PC-3 (cell line): ENCODE data around the gene FBLN1.

Experiments
- CTCF ChIP-seq: fragments of 300-600 bp; sonication (generic); conservative IDR thresholded peaks from 2 replicates; pipeline ENCODE4 v1.5.1; 2017; ENCODE audit warnings: antibody characterized with exemption, low read depth, mild to moderate bottlenecking, low read length
- EZH2 ChIP-seq: fragments of 300-600 bp; sonication (generic); IDR thresholded peaks from one replicate; pipeline ENCODE4 v1.6.1; 2017; ENCODE audit warnings: antibody characterized with exemption, mild to moderate bottlenecking, low read length; ENCODE audit not compliant: unreplicated experiment
- EZH2phosphoT487 ChIP-seq: fragments of 300-600 bp; sonication (generic); IDR thresholded peaks from 2 replicates; pipeline ENCODE4 v1.6.1; 2018; ENCODE audit warnings: mild to moderate bottlenecking, antibody characterized with exemption, low read length, borderline replicate concordance

GRCh38 chr22:45480717-45481116 lies 22.0 kb upstream of the FBLN1 start:
- TF ChIP-seq CTCF (no peak), EZH2 (no peak), EZH2phosphoT487 (no peak)
